Calu3 (cell line): ENCODE results near the gene SLC16A9. TPM values are rescaled to one million over a fixed set of nuclear protein-coding genes. Genes with fewer than 3 reads are reported as not detected.

Experiments used
- BruUV-seq: library from RNA; stranded (reverse); fragments of 400-500 nt; replicated peaks from 2 replicates; lab custom pipeline; 2021; lab: Mats Ljungman, UMichigan
- CTCF ChIA-PET: fragments of 300-600 bp; sonication (Branson Sonifier 250); formaldehyde crosslinking; loops from one replicate; lab custom pipeline; 2022; ENCODE audit warnings: antibody characterized with exemption; lab: Charles Lee
- DNase-seq: peaks from one replicate; pipeline ENCODE4 v3.0.0; 2022
- H3K27ac Mint-ChIP-seq: one replicate; pipeline ENCODE4 v1.8.0; 2022; ENCODE audit warnings: mixed read lengths; ENCODE audit not compliant: unreplicated experiment
- H3K27me3 Mint-ChIP-seq: one replicate; pipeline ENCODE4 v1.8.0; 2022; ENCODE audit warnings: mixed read lengths; ENCODE audit not compliant: unreplicated experiment
- H3K36me3 Mint-ChIP-seq: one replicate; pipeline ENCODE4 v1.8.0; 2022; ENCODE audit warnings: mild to moderate bottlenecking, moderate library complexity, mixed read lengths; ENCODE audit not compliant: insufficient read depth, unreplicated experiment
- H3K4me1 Mint-ChIP-seq: one replicate; pipeline ENCODE4 v1.8.0; 2022; ENCODE audit warnings: mild to moderate bottlenecking, low read depth, mixed read lengths; ENCODE audit not compliant: unreplicated experiment
- H3K4me3 Mint-ChIP-seq: one replicate; pipeline ENCODE4 v1.8.0; 2022; ENCODE audit warnings: mild to moderate bottlenecking, low read depth, moderate library complexity, mixed read lengths; ENCODE audit not compliant: unreplicated experiment
- H3K9me3 Mint-ChIP-seq: one replicate; pipeline ENCODE4 v1.8.0; 2022; ENCODE audit warnings: low read depth, mixed read lengths; ENCODE audit not compliant: unreplicated experiment
- intact Hi-C: fragments of 100-400 bp; cut with micrococcal nuclease; formaldehyde crosslinking; loops from one replicate; pipeline ENCODE4 v1.10.0; 2022; ENCODE audit not compliant: unreplicated experiment
- total RNA-seq: library from RNA; stranded (reverse); gene quantifications from 2 replicates; pipeline ENCODE4 v1.2.3, GENCODE V29; 2022
- TF ChIP-seq, protein P1 (sequence below): fragments of 200-600 bp; IDR thresholded peaks from one replicate; pipeline ENCODE4 v1.8.0; 2022; ENCODE audit warnings: antibody characterized with exemption; ENCODE audit not compliant: unreplicated experiment

SLC16A9 gene
- total RNA-seq, 1 experiment from 2014 or later = 2.2 TPM

DNA sequence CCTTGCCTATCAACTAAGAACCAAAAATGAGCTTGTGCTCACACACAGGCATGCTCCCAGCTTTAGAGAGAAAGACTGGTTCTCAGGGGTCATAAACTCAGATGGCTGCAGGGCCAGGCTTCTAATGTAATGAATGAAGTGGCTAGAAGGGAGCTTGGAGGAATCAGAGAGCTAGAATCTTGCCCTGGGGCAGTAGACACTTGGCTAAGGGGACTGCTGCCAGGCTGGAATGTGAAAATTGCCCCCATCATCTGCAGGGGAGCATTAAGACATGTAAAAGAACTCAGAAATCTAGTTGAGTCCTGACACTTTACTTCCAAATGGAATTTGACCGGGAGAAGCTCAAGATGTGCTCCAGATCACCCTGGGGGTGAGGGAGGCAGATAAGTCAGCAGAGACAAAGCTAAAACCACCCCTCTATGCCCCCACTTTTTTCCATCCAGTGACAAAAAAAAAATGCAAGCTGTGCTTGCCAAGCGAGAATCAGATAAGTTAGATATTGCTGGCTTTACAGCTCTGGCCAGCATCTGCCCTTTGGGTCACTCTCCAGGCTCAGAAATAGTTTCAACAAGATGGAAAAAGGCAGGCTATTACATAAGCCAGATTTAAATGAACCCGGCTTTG lies 2.3 kb upstream of the SLC16A9 start:
- Mint-ChIP-seq H3K9me3 (no peaks in the 10 kb centered on the region), H3K36me3 (peaks cover 11% of the 10 kb centered on the region), H3K4me3 (no peak overlapping the region), H3K4me1 (no peaks in the 10 kb centered on the region), H3K27ac (no peak overlapping the region), H3K27me3 (peaks cover 87% of the 10 kb centered on the region)
- CTCF ChIA-PET = interaction anchor here (1.3 kb wide), 1 partner anchor 10 kb away, joined by 4 read pairs; no protein-coding TSS in a partner anchor
- intact Hi-C loops = no loop called here
- no peak for DNase-seq
- TF ChIP-seq, protein P1, sequence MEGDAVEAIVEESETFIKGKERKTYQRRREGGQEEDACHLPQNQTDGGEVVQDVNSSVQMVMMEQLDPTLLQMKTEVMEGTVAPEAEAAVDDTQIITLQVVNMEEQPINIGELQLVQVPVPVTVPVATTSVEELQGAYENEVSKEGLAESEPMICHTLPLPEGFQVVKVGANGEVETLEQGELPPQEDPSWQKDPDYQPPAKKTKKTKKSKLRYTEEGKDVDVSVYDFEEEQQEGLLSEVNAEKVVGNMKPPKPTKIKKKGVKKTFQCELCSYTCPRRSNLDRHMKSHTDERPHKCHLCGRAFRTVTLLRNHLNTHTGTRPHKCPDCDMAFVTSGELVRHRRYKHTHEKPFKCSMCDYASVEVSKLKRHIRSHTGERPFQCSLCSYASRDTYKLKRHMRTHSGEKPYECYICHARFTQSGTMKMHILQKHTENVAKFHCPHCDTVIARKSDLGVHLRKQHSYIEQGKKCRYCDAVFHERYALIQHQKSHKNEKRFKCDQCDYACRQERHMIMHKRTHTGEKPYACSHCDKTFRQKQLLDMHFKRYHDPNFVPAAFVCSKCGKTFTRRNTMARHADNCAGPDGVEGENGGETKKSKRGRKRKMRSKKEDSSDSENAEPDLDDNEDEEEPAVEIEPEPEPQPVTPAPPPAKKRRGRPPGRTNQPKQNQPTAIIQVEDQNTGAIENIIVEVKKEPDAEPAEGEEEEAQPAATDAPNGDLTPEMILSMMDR = no peak
- BruUV-seq = no TSS peak

DNA sequence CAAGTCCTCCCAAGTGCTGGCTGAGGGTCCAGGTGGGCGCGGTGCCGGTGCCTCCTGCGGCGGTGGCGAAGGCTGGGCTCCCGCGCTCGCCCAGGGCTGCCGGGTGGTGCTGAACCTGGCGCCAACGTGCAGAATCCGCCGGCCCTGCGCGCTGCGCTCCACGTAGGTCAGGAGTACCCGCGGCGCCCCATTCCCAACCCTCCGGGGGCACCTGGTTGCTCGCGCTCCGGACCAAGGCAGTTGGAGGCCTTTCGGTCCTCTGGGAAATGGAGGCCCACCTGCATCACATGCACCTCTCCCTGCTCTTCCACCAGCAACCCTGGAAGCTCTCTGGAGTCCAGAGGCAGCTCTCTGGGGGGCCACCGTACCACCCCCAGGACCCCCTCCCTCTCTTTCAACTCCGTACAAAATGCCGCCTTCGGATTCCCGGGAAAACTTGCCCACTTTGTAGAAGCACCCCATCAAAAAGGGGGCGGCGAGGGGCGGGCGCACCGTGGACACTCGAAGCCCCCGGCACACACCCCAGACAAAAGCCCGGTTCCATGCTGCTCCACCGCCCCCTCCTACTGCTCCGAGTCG lies 745 bp downstream of the SLC16A9 start:
- Mint-ChIP-seq H3K36me3 (peaks cover 11% of the 10 kb centered on the region), H3K27me3 (peaks cover 72% of the 10 kb centered on the region), H3K9me3 (no peaks in the 10 kb centered on the region), H3K4me3 (peak overlapping the region; percentile 78), H3K27ac (no peak overlapping the region), H3K4me1 (no peaks in the 10 kb centered on the region)
- CTCF ChIA-PET = interaction anchor here (1.3 kb wide), 1 partner anchor 49 kb away, joined by 3 read pairs; no protein-coding TSS in a partner anchor
- DNase-seq = peak; percentile 42
- no TSS peak for BruUV-seq
- TF ChIP-seq, protein P1 = no peak
- intact Hi-C loops = no loop called here

DNA sequence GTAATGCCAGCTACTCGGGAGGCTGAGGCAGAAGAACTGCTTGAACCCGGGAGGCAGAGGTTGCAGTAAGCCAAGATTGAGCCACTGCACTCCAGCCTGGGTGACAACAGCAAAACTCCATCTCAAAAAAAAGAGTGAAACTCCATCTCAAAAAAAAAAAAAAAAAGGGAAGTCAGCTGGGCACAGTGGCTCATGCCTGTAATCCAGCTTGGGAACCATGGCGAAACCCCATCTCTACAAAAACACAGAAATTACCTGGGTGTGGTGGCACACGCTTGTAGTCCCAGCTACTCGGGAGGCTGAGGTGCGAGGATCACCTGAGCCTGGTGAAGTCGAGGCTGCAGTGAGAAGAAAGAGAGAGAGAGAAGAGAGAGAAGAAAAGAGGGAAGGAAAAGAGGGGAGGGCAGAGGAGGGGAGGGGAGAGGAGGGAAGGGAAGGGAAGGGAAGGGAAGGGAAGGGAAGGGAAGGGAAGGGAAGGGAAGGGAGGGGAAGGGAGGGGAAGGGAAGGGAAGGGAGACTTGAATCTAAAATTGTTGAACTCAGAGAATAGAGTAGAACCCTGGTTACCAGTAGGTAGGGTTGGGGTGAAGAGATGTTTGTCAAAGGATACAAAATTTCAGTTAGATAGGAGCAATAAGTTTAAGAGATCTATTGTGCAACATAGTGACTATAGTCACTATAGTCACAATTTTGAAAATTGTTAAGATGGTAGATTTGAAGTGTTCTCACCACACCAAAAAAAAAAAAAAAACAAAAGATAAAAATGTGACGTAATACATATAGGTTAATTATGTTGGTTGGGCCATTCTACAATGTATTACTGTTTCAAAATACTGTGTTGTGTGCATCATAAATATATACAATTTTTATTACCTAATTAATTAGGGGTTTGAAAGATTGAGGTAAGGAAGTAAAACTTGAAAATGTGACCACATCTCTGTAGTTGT lies 2.5 kb downstream of the SLC16A9 start:
- TF ChIP-seq, protein P1 = no peak
- BruUV-seq = no TSS peak
- no peaks in the 10 kb centered on the region for H3K9me3 Mint-ChIP-seq
- no peak for DNase-seq
- CTCF ChIA-PET = no interaction called here
- H3K4me3 Mint-ChIP-seq = no peak overlapping the region
- H3K27me3 Mint-ChIP-seq = peaks cover 56% of the 10 kb centered on the region
- H3K4me1 Mint-ChIP-seq = no peaks in the 10 kb centered on the region
- H3K27ac Mint-ChIP-seq = no peak overlapping the region
- intact Hi-C loops = no loop called here
- peaks cover 11% of the 10 kb centered on the region for H3K36me3 Mint-ChIP-seq

DNA sequence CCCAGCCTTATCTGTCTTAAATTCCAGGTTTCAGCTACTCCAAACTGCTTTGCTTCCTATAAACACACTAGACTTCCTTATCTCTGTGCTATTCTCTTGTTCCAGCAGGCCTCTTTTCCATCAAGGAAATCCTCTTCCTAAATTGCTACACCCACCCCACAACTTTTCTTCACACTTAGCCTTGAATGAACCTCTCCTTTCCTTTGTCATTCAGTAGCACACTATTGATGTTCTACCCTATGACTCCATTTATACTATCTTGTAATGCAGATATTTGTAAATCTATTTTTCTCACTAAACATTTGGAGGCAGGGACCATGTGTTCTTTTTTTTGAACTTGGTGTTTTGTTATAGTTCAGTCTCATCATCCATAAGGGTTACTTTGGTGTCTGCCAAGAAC lies 3.7 kb downstream of the SLC16A9 start:
- H3K9me3 Mint-ChIP-seq = no peaks in the 10 kb centered on the region
- TF ChIP-seq, protein P1 = no peak
- no peaks in the 10 kb centered on the region for H3K4me1 Mint-ChIP-seq
- CTCF ChIA-PET = no interaction called here
- no peak overlapping the region for H3K27ac Mint-ChIP-seq
- peaks cover 11% of the 10 kb centered on the region for H3K36me3 Mint-ChIP-seq
- no peak overlapping the region for H3K4me3 Mint-ChIP-seq
- intact Hi-C loops = no loop called here
- peaks cover 56% of the 10 kb centered on the region for H3K27me3 Mint-ChIP-seq
- BruUV-seq = no TSS peak
- no peak for DNase-seq
